ENCODE results near the gene TRPC6.

The TRPC6 gene

DNA sequence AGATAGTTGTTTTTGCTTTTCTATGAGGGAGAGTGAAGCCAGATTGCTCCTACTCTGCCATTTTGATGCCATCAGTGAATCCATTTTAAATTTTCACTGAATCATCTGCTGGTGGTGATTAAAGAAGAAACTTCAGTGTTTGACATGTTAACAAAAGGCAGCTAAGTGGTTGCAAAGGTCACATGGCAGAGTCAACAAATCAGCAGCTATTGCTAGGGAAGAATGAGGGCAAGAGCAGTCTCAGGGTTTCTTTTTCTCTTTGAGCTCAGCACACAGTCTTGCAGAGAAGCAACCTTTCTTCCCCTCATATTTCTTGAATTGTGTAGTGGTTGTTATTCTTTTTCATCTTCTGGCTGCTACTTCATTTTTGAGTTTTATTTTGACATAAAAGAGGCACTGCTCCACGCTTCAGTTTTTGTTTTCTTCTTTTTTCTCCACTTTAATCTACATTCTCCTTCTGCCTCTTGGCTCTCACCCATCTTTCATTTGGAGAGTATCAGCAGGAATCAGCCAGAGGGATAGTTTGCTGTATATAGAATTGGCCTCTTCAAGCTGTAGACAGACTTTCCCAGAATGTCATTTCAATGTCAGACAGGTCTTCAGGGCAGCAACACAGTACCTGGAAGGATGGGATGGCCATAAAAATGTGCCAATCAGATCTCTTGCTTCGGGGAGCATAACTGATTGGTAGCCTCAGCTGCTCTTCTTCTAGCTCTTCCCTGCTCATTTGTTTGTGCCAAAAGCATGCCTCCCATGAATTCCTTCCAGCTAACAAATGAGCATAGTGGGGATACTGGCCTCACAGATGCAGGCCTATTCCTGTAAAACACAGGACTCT is 153.9 kb downstream of the TRPC6 start:
- Histone ChIP-seq H3K27me3 (ENCODE audit: control insufficient read depth in 2 of 2, insufficient read depth in 2 of 2, low read length in 2 of 2) (no peaks in the 10 kb centered on the region), H3K27ac (ENCODE audit: low read depth in 2 of 2, low read length in 2 of 2) (no peak overlapping the region), H3K9ac (ENCODE audit: low read depth in 1 of 2, low read length in 2 of 2) (no peak overlapping the region), H3K9me3 (ENCODE audit: control insufficient read depth in 2 of 2, low read length in 2 of 2) (no peaks in the 10 kb centered on the region), H3K4me1 (ENCODE audit: control insufficient read depth in 2 of 2, insufficient read depth in 2 of 2, low read length in 2 of 2) (peaks cover 0 to 2% of the 10 kb centered on the region in 2 donors), H3K4me3 (ENCODE audit: low read length in 2 of 2) (no peak overlapping the region), H3K36me3 (ENCODE audit: control insufficient read depth in 2 of 2, insufficient read depth in 2 of 2, low read length in 2 of 2) (no peaks in the 10 kb centered on the region)

DNA sequence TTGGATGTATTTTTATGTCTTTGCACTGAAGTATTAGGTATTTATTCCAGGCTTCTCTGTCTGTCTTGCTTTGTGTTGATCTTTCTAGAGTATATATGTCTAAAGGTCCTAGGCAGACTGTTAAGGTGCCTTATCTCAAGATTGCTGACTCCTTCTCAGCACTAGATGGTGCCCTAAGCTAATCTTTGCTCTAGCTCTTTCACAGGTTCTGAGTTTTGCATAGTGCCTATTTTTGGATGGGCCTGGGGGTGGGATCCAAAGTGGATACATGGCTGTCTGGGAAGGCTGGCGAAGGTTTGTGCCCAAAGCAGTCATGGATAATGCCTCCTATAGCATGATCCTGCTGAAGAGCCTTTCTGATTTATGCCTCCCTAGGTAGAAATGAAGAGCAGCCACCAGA is 154.9 kb downstream of the TRPC6 start:
- Histone ChIP-seq H3K4me1 (ENCODE audit: control insufficient read depth in 2 of 2, insufficient read depth in 2 of 2, low read length in 2 of 2) (peaks cover 0 to 2% of the 10 kb centered on the region in 2 donors), H3K9me3 (ENCODE audit: control insufficient read depth in 2 of 2, low read length in 2 of 2) (no peaks in the 10 kb centered on the region), H3K27me3 (ENCODE audit: control insufficient read depth in 2 of 2, insufficient read depth in 2 of 2, low read length in 2 of 2) (no peaks in the 10 kb centered on the region), H3K9ac (ENCODE audit: low read depth in 1 of 2, low read length in 2 of 2) (no peak overlapping the region), H3K4me3 (ENCODE audit: low read length in 2 of 2) (no peak overlapping the region), H3K27ac (ENCODE audit: low read depth in 2 of 2, low read length in 2 of 2) (no peak overlapping the region), H3K36me3 (ENCODE audit: control insufficient read depth in 2 of 2, insufficient read depth in 2 of 2, low read length in 2 of 2) (no peaks in the 10 kb centered on the region)

DNA sequence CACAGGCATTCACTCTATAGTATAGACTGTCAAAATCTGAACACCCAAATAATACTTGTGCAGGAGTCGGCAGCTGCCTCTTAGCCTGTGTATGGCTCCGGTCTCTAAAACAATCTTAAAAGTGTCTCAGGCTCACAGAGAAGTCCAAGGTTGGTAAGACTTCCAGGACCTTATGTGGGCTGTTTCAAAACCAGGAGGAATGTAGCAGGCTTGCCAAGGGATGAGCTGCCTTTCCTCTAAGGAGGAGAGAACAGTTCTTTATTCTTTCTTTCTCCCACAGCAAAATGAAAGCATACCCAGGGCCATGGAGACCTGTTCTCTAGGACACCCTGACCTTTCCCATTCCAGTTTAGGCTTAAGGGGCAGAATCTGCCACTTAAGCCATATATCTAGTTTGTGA is 176.5 kb downstream of the TRPC6 start:
- Histone ChIP-seq H3K27ac (ENCODE audit: low read depth in 2 of 2, low read length in 2 of 2) (no peak overlapping the region), H3K27me3 (ENCODE audit: control insufficient read depth in 2 of 2, insufficient read depth in 2 of 2, low read length in 2 of 2) (no peaks in the 10 kb centered on the region), H3K36me3 (ENCODE audit: control insufficient read depth in 2 of 2, insufficient read depth in 2 of 2, low read length in 2 of 2) (no peaks in the 10 kb centered on the region), H3K4me1 (ENCODE audit: control insufficient read depth in 2 of 2, insufficient read depth in 2 of 2, low read length in 2 of 2) (no peaks in the 10 kb centered on the region), H3K9ac (ENCODE audit: low read depth in 1 of 2, low read length in 2 of 2) (no peak overlapping the region), H3K9me3 (ENCODE audit: control insufficient read depth in 2 of 2, low read length in 2 of 2) (no peaks in the 10 kb centered on the region), H3K4me3 (ENCODE audit: low read length in 2 of 2) (no peak overlapping the region)
